ENCODE results near the gene RNGTT.
"Not testable (repeated sequence)": the region's sequence is repeated elsewhere in the genome, so short reads cannot be mapped to it uniquely, and the experiment has no call there.

The RNGTT gene

DNA sequence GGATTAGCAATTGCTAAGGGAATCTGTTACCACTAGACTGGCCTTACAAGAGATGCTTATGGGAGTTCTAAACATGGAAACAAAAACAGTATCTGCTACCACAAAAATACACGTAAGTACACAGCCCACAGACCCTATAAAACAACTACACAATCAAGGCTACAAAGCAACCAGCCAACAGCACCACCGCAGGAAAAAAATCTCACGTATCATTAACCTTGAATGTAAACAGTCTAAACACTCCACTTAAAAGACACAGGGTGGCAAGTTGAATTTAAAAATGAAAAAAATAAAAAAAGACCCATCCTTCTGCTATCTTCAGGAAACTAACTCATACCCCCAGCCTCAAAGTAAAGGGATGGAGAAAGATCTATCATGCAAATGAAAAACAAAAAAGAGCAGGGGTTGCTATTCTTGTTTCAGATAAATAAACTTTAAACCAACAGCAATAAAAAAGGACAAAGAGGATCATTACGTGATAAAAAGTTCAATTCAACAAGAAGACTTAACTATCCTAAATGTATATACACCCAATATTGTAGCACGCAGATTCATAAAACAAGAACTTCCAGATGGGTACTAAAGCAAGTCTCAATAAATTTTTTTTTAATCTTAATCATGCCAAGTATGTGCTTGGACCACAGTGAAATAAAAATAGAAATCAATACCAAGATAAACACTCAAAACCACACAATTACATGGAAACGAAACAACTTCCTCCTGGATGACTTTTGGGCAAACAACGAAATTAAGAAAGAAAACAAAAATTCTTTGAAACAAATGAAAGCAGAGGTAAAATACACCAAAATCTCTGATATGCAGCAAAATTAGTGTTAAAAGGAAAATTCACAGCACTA, 52.3 kb downstream of the RNGTT start:
- DNase-seq (ENCODE audit: low spot score): no peak

DNA sequence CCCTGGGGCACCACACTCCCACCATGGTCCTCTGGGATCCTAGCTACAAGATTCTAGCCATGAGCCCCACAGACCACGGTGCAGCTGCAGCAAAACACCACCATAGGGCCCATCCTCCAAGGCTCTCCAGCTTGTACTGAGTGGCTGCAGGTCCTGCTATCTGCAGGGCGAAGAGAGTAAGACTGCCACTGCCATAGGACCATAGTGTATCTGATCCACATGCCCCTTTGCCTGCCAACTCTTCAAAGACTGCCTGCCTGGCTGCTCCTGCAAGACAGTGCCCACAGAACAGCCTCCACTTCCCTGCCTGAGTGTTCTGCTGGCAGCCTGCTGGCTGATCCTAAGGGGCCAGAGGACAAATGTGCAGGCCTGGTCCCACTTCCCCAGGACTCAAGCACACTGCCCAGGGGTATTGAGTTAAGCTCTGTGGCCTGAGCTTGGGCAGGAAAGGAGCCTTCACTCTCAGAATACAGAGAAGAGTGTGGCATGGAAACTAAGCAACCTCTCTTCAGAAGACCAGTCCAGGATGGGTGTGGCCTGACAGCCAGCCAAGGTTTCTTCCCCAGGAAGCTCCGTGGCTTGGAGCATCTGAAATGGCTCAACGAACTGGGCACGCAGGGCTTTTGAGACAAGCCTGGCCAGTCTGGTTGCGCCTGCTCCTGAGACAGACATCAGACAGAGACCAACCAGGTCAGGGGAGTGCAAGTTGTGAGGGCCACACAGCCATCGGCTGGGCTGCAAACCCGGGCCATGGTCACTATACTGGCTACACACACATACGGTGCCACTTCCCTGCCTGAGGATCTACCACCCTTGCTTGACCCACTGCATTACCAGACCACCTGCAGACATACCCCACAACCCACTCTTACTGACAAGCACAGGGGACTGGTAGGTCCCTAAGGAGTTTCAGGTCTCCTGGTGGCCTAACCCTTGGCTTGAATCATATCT, 54.5 kb downstream of the RNGTT start:
- no peak for DNase-seq (ENCODE audit: low spot score)

DNA sequence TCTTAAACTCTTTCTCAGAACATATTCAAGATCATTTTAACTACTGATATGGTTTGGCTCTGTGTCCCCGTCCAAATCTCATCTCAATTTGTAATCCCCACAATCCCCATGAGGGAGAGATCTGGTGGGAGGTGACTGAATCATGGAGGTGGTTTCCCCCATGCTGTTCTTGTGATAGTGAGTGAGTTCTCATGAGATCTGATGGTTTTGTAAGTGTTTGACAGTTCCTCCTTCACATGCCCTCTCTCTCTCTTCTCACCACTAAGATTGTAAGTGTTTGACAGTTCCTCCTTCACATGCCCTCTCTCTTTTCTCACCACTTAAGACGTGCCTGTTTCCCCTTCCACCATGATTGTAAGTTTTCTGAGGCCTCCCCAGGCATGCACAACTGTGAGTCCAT, 56.3 kb downstream of the RNGTT start:
- DNase-seq (ENCODE audit: low spot score): not testable (repeated sequence)

DNA sequence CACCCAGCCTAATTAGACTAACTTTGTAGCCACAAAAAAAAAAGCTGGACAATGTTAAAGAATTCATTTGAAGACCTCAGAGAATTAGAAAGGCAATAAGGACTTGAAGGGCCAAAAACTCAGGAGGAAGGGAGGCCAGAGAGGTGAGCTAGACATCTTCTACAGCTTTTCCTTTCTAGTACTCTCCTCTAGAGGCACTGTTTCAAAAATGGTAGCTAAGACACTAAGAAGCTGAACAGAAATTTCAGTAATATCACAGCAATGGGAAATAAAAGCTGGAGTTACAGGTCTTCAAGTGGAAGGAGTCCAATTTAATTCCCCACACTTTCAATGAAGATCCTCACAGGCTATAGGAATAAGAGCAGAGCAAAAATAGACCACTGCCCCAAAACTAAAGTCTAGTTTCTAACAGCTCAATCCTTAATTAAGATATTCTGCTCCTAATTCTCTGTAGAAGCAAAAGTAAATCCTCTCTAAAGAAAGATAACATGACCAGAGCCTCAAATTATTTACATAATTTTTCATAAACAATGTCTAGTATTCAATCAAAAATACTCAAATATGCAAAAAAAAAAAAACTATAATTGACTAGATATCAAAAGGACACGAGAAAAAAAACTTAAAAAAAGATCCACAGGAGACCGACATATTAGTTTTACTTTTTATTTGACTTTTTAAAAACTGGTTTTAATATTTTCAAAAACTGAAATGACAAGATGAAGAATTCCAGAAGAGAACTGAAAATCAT, 63.7 kb downstream of the RNGTT start:
- DNase-seq (ENCODE audit: low spot score): no peak

DNA sequence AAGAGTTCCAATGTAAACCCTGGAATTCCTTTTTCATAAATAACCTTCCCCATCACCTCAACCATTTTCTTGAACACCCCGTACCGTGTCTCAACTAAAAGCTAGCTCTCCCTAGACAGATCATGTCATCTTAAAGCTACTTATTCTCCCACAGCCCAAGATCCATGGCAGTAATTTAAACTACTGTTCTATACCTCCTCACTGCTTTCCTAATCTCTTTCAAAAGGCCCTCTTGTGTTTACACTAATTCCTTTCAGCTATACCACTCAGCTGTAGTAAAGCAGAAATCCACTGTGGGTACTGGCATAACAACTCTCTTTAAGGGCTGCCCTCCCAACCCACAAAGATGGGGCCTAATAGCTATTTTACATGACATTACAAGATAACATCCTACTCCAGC, 67.5 kb downstream of the RNGTT start:
- no peak for DNase-seq (ENCODE audit: low spot score)

DNA sequence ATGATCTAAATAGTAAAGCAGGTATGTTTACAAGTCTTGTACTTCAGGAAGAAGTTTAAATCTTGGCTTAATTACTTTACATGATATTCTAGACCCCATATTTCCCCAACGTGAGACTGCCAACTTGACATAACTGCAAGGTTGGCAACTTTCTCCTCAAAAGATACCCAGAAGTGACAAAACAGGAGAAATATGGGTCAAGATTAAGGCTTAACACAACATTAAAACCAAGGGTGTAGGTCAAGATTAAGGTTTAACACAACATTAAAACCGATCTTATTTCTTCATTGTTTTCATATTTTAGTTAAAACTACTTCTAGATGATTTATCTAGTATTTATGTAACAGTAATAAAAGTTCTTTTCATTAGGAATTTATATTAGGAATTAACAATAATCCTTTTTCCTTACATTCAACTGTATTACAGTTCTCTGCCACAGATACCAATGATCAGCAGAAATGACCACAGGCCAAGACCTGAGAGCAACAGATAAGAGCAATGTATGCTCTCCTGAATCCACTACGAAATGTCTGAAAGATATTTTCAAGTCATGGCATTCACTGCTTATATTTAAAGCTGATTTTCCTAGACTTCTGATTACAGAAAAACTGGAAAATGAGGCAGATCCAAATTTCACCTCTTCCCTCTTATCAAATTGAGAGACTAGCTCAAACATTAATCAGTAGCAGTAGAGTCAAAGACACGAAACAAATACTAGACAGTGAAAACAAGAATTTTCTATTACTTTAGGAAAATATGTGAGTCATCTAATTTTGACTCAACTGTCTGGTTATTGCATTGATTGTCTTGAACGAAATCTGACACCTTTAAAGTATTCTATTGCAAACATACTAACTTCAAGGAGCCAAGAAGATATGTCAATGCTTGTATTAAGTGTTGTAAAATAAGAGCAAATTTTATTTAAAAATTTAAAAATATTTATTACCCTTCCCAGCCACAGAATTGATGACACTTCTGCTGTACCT, 72.3 kb downstream of the RNGTT start:
- DNase-seq (ENCODE audit: low spot score): no peak

DNA sequence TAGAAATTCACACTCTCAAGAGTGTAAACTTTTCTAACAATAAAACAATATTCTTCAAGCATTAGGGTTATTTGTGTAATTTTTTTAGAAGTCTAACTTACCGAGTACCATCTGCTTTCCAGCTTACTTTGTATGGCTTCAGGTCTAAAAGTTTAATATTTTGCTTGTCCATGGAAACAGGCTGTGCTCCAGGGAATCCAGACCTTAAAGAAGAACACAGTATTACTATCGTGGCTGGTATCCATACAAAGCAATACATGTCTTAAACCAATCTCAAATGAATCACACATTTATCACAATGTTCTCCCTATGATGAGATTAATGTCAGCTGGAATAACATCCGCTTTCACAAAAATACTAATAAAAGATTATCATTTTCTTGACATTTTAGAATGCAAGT, 73.0 kb downstream of the RNGTT start:
- no peak for DNase-seq (ENCODE audit: low spot score)

DNA sequence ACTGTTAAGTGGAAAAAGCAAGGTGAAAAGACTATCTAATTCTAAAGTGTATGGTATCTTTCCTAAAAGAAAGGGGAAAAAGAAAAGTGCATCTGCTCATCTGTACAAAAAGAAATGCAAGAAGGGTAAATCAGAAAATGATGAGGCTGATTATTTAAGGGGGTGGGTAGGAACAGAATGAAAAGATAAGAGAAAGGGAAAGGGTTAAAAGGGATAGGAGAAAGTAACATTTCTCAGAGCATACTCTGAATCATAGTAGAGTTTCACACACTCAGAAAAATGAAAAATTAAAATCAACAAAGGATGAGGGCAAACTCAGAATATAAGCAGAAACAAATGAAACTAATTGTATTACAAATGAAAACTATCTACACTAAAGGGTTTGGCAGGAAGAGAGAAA, 79.1 kb downstream of the RNGTT start:
- DNase-seq (ENCODE audit: low spot score): no peak

DNA sequence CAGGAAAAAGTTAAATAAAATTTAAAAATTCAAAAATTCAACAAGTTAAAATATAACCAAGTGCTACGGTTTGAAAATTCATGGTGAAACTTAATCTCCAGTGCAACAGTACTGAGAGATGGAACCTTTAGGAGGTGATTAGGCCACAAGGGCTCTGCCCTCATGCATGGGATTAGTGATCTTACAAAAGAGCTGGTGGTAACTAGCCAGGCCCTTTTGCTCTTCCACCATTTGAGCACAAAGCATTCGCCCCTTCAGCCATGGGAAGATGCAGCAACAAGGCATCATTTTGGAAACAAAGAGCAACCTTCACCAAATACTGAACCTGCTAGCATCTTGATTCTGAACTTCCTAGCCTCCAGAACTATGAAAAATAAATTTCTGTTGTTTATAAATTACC, 80.9 kb downstream of the RNGTT start:
- no peak for DNase-seq (ENCODE audit: low spot score)

DNA sequence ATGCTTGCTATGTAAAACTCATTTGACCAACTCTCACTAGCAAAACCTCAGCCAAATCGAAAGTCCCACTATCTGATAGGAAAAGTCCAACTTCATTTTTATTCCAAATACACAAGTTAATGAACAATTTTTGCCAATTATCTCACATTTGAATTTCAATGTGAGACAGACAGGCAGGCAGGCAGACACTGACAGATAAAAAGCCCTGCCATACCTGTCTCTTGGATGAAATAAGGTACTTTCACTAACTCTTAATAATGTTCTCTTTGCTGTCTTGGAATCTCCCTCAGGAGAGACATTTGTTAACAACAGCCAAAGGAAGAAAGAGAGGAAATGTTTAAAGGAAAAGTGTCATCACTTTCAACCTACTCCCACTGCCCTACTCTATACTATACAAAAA, 82.0 kb downstream of the RNGTT start:
- DNase-seq (ENCODE audit: low spot score): no peak

DNA sequence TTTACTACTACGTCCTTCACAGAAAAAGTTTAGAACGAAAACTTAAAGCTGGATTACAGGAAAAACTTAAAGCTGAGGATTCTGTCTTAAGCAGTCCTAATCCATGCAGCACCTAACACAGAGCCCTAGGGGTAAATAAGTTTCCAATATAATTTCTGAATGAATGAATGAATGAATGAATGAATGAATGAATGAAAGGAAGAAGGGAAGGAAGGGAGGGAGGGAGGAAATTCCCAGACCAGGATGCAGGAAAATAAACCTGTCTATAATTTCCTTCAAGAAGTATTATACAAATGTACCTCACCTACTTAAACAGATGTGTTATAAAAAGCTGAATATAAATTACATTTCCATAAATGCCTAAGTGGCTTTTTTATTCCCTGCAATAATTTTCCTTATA, 83.4 kb downstream of the RNGTT start:
- no peak for DNase-seq (ENCODE audit: low spot score)

DNA sequence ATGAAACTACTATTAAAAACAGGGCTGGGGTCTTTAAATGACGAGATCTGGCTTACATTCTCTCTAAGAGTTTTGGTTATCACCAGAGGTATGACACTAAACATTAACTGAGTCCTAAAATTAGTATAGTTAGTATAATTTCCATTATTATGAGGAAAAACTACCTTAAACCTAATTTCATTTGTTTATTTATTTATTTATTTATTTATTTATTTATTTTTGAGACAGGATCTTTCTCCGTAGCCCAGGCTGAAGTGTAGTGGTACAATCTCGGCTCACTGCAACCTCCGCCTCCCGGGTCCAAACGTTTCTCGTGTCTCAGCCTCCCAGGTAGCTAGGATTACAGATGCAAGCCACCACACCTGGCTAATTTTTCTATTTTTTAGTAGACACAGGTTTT, 85.5 kb downstream of the RNGTT start:
- DNase-seq (ENCODE audit: low spot score): no peak

DNA sequence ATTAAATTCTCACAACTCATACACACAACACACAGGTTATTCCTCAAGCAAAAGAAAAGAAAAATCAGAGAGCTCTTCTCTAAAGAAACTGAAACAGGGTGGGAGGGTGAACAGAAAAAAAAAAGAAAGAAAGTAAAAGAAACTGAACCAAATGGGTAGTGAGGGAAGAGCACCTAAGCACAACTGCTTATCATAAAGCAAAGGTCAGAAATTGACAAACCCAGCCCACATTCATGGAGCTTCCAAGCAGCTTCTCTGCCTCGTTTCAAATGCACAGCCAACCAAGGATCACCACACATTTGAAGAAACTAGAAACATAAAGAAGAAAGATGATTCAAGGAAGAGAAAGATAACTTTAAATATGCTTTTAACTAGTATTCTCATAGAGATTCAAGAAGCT, 90.5 kb downstream of the RNGTT start:
- DNase-seq (ENCODE audit: low spot score): no peak

DNA sequence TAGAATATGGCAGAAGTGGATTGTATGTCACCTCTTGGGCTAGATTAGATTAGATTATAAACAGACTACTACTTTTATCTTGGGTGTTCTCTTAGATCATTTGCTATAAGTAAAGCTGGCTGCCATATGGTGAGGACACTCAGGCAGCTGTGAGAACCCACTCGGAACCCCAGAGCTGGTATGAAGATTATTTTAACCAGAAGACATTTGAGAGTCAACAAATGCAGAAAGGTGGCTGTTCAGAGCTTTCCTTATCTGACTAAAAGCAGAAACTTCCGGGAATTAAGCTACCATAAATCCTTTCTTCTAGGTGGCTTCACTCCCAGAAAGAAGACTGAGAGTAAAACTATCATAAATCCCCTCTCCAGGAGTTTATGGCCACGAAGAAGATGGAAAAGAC, 91.9 kb downstream of the RNGTT start:
- no peak for DNase-seq (ENCODE audit: low spot score)

DNA sequence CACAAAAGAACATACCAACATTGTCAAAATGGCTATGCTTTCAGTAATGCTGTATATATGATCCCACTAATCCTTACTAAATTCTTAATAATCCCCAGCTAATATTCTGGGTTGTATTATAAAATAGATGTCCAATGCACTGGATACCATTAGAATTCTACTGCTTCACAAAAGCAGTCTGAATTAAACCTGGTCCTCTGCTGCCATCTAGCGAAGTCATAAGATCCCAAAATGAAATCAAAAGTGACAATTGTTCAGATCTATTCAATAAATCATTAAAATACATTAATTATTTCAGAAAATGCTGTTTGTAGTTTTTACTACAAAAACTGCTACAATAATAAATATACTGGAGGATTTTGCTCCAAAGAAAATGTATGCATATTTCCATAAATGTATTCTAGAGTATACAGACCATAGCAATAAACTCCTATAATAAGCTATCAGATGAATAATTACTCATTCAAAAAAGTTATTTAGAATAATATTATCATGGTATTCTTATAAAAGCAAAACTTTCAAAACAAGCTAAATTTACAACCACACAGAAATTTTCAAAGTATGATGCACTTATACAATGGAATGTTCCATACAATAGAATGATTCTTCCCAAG, 92.6 kb downstream of the RNGTT start:
- DNase-seq (ENCODE audit: low spot score): peak; percentile 59

DNA sequence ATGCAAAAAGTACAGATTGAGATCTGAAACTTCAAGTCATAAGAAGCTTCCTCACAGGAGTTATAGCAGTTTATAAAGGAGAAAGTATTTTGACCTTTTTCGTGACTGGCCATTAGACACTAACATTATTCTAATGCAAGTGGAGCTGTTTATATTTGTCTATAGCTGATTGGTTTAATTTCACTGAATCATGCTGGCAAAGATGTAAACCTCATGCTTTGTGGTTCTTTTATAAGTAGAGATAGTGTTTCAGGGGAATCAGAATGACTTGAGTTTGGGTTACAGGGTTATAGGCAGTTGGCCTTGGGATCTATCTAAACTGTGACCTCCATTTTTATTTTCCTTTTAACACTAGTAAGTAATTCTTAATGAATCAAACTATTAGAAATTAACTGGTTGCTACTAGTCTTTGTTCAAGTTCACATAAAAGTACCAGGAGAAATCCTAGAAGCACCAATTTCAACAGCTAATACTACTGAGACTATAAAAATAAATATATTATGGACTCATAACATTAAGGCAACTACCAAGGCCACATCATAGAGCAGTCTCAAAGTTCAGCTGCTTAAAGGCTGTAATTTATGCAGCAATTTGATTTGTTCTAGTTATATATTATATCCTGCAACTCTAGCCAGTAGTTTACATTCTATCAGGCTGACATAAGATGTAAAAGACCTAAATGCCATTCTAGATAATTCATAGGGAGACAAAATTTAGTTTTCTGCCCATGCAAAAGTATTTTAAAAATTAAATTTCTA, 94.0 kb downstream of the RNGTT start:
- no peak for DNase-seq (ENCODE audit: low spot score)

DNA sequence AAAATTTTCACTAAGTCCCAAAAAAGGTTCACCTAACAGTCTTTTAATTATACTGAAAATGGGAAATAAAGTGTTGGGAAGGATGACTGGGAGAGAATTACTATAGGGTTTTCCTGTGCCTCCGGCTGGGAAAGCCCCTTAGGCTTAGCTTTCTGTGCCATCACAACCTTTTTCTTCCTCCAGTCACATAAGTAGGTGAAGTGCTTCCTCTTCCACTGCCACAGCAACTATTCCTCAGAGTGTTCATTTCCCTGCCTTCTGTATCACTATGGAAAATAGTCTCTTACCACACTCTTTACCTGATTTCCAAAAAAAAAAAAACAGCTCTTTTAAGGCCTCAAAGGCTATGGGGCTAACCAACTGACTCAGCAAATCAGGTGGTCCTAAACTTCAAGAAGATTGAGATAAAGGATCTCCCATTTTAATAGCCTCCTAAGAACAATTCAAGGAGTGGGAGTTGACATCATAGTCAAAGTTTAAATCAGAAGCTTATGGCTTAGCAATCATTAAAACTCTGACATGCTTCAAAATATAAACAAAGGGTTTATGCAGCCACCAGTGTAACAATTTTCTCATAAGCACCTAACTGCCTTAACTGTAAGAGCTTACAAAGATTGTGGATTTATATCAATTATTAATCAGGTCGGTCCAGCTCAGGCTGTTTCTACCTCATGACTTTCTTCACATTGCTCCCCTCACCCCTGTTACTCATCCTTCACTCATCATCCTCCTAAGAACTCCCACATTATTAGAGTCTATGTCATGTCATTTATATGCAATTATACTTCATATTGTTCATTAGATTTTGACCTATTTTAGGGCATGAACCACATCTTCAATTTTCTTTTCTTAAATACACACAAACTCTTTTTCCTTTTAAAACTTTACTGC, 95.3 kb downstream of the RNGTT start:
- DNase-seq (ENCODE audit: low spot score): no peak

DNA sequence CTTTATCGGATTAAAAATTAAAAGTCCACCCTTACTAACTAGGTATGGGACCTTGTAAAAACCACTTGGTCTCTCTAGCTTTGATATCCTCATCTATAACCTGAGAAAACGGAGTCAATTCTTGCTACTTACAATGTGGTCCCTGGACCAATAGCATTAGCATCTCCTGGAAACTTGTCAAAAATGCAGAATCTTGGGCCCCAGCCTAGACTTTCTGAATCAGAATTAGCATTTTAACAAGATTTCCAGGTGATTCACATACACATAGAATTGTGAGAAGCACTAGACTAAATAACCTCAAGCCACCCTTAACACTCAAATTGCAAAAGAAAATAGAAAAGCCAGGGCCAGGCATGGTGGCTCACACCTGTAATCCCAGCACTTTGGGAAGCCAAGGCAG, 96.6 kb downstream of the RNGTT start:
- DNase-seq (ENCODE audit: low spot score): no peak

DNA sequence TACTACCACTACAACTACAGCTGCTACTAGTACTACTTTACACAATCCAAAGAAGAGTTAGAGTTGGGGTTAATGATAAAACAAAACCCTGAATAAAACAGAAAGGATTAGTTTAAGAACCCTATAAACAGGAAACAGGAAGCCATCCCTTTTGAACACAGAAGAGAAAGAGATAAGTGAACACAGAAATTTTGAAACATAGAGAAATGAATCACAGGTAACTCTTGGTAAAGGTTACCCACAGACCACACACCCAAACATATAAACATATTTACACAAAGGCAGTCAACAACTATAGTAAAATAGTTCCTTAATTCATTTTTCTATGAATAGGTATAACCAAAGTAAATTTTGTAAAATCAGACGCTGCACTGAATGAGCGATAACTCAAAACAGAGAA, 98.1 kb downstream of the RNGTT start:
- DNase-seq (ENCODE audit: low spot score): no peak
